ENCODE data around the gene NRP1.

NRP1 gene

GRCh38 chr10:33186150-33186549, 148.3 kb downstream of the NRP1 start:
- DNase-seq (ENCODE audit: low read depth in 2 of 2): no peak

DNA sequence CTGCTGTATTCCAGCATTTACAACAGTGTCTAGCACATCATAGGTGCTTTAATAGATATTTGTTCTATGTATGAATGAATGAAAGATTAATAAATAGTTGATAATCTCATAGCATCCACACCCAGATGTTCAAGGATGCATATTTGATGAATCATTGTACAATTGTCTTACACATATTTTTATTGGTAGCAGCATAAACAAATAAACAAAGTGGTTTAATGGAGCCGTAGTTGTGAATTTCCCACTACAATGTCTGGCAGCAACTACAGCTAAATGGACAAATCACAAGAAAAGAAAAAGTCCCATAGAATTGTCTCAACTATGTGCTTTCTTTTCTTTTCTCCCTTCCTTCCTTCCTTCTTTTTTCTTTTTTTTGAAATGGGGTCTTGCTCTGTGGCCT, 150.8 kb downstream of the NRP1 start:
- no peak for DNase-seq (ENCODE audit: low read depth in 2 of 2)

- DNase-seq (ENCODE audit: low read depth in 2 of 2): no peak
Observed at GRCh38 chr10:33180921-33181320, 153.5 kb downstream of the NRP1 start.

DNA sequence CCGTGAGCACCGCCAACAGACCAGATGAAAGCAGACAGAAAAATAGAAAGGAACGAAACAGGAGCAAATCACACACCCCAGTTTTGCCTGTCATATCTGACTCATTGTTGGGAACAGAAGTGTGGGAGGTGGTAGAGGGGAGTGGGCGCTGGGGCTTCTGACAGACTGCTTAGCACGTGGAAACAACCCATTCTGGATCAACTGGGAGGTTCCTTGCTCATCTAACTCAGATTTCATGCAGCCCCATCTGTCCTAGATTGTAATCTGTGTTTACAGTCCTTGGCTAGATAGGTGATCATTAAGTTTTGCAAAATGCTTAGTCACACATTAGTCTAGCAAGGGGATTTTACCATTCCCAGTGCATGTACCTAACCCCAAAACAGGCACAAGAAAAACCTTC, 154.1 kb downstream of the NRP1 start:
- DNase-seq (ENCODE audit: low read depth in 2 of 2): peak in 1 of 2 donors; percentile 6

DNA sequence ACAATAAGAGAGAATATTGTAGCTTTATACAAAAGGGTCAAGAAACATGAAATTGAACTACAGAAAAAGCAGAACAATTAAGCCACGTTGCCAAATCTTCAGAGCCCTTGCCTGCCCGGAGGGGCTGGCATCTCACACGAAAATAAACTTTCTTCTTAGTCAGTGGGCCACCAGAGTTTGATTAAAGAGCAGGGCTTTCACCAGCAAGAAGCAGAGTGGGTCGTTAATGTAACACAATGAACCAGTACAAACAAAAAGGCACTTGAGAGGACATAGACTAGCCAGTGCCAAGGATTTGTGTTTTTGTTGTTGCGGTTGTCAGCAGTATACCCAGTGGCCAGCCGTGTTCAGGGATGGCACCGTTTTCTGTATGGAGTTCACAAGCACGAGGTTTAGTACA, 155.4 kb downstream of the NRP1 start:
- no peak for DNase-seq (ENCODE audit: low read depth in 2 of 2)

DNA sequence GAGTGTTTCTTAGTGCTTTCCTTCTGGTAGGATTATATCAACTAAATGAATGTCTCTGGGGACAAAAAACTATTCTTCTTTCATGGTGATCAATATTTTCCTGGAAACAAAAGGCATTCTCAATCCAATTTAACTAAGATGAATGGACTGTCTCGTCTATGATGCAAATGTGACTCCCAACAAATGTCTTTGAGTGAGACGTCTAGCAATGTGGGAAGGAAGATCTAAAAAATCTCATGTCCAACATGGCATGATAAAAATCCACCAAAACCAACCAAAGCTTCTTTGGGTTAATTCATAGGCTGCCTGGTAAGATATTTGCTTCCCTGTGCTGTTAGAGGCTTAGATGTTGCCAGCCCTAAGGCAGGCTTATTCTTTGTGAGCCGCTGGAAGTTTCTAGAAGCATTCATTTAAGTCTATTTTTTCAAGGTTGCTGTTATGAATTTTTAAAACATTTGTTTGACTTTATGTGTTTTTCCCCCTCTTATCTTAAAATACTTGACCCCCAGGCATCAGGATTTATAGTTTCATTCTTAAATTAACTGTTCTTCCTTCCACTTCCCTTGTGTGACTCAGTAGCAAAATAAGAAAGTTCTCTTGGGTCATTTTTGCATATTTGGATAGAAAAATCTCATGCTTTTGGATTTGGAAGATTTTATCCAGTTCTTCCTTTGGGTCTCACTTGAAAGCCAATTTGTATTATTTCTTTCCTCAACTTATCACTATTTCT, 156.3 kb downstream of the NRP1 start:
- no peak for DNase-seq (ENCODE audit: low read depth in 2 of 2)

- no peak for DNase-seq (ENCODE audit: low read depth in 2 of 2)
Observed at GRCh38 chr10:33176688-33177087, 157.8 kb downstream of the NRP1 start.

- no peak for DNase-seq (ENCODE audit: low read depth in 2 of 2)
Observed at GRCh38 chr10:33174674-33175434, 159.6 kb downstream of the NRP1 start.

DNA sequence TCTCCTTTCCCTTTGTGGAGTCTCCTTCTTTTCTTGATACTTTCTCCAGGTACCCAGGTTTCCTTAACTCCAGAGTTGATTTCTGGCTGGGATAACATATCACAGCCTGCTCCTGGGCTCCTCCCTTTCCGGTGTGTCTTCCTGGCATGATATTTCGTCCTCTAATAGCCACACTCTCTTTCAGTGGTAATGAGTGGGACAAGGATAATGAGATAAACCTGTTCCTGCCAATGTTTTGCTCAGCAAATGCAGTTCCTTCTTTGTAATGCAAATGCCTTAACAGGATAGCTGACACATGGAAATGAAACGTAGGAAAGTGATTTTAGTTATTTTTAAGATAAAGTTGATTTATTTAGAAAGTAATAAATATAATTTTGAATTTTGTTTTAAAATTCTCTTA, 168.6 kb downstream of the NRP1 start:
- no peak for DNase-seq (ENCODE audit: low read depth in 2 of 2)

DNA sequence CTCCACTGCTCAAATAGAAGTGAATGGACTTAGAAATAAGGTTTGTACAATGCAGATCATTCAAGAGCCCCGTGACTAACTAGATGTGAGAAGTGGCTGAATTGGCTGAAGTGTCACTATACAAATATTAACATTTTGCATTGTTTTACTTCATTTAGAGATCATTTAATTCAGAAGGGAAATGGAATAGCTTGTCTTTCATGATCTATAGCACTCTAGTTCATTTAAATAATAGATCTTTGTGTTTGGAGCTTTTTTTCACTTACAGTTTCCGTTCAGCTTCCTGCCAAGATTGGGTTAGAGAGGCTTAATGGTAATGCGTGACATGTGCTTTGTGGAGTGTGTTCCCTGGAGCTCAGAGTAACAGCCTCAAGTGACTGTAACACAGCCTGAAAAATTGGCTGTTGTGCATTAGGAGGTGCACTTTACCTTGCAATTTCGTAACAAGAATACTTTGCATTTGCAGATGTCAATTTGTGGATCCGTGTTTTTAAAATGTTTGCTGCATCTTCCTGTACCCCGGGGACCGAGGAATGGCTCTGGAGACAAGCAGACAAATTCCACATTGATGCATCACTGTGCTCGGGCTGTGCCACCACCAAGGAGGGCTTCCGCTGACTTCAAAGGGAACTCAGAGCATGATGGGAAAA, 170.3 kb downstream of the NRP1 start:
- no peak for DNase-seq (ENCODE audit: low read depth in 2 of 2)

- DNase-seq (ENCODE audit: low read depth in 2 of 2): no peak
Observed at GRCh38 chr10:33162248-33162575, 172.3 kb downstream of the NRP1 start.

DNA sequence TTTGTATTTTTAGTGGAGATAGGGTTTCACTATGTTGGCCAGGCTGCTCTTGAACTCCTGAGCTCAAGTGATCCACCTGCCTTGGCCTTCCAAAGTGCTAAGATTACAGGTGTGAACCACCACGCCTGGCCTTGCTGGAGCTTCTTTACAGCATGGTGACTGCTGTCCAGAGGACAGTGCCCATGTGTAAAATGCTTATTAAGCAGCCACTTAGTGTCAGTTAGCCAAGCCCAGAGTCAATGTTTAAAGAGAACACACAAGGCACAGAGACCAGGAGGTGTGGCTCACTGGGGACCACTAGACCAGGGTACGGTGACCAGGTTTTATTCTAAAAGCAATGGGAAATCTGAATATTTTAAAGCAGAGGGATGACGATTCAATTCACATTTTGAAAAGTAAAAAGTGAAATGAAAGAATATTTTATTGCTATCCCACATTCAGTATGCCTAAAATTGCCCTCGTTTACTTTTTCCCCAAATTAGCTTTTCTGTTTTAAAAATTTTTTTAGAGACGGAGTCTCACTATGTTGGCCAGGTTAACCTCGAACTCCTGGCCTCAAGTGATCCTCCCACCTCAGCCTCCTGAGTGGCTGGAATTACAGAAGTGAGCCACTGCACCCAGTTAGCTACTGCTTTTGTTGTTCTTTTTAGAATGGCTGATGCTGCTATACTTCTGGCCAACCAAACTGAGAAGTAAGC, 172.8 kb downstream of the NRP1 start:
- no peak for DNase-seq (ENCODE audit: low read depth in 2 of 2)

DNA sequence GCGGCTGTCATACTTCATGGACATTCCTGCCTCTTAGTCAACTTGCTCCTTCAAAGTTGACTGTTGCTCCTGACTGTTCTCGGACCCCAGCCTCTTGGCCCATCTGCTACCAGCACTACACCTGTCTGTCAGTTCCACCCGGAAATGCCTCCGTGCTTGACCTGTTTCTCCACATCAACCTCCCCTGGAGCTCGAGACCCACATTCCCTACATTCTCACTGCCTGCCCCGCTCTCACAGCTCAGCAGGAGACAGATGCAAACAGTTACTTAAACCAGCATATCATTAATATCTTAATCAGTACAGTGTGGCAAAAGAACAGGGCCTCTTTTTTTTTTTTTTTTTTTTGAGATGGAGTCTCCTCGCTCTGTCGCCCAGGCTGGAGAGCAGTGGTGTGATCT, 174.3 kb downstream of the NRP1 start:
- no peak for DNase-seq (ENCODE audit: low read depth in 2 of 2)

DNA sequence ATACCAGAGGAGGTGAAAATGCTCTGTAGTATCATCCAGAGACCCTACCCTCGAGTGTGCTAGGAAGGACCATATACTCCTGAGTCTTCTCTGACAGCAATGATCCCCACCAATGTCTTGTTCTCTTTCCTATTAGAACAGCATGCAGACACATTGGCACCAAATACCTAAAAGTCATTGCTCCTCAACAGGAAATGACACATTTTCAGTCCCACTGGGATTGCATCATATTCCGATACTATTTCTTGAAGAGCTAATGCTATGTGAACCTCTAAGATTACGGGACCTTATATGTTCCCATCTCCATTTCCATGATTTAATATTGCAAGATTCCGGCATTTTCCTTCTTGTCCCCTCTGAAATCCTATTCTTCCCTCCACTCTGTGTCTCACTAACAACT, 177.4 kb downstream of the NRP1 start:
- no peak for DNase-seq (ENCODE audit: low read depth in 2 of 2)

- no peak for DNase-seq (ENCODE audit: low read depth in 2 of 2)
Observed at GRCh38 chr10:33155720-33156638, 178.5 kb downstream of the NRP1 start.

DNA sequence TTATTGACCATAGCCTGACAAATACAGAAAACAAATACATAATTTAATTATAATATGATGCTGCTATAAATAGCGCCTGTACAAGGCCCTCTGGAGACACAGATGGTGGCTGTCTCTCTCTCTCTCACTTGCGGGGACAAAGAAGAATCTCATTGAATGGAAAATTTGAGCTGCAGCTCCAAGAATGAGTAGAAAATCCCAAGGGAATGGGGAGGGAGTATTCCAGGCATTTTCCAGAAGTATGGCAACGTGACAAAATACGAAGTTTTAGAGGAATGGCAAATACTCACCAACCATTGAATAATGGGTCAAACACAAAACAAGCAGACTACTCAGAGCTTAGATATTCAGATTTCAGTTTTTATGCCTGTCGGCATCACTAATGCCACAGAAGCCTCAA, 179.9 kb downstream of the NRP1 start:
- DNase-seq (ENCODE audit: low read depth in 2 of 2): no peak

- no peak for DNase-seq (ENCODE audit: low read depth in 2 of 2)
Observed at GRCh38 chr10:33153968-33154327, 180.5 kb downstream of the NRP1 start.

DNA sequence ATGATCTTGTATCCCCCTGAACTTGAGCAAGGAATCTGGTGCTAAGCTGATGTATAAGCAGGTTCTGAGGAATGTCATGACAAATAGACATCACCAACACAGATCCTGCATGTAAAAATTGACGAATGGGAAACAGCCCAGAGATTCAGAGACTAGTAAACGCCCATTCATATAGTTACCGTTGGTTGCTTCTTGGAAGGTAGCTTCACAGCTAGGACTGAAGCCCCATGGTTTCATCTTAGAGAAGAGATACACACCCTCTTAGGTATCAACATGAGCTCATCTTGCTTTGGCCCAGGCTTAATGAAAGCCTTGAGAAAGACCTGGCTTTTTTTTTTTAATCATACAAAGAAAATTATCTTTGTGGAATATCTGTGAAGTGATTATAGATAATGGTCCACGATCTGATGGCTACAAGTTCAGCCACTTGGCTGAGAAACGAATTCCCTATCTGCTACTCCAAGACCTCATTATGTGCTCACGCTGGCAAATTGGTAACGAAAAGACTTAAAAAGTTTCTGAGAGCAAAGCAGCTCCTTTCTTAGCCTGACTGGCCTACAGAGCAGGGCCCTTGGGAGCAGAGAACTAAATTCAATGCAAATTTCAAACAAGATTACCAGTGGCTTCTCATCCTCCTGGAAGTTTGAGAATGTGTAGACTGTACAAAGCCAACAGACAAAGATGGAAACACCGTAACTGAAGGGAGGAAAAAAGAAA, 181.1 kb downstream of the NRP1 start:
- DNase-seq (ENCODE audit: low read depth in 2 of 2): no peak

GRCh38 chr10:33152750-33153149, 181.7 kb downstream of the NRP1 start:
- DNase-seq (ENCODE audit: low read depth in 2 of 2): no peak

GRCh38 chr10:33152146-33152545, 182.3 kb downstream of the NRP1 start:
- DNase-seq (ENCODE audit: low read depth in 2 of 2): no peak

DNA sequence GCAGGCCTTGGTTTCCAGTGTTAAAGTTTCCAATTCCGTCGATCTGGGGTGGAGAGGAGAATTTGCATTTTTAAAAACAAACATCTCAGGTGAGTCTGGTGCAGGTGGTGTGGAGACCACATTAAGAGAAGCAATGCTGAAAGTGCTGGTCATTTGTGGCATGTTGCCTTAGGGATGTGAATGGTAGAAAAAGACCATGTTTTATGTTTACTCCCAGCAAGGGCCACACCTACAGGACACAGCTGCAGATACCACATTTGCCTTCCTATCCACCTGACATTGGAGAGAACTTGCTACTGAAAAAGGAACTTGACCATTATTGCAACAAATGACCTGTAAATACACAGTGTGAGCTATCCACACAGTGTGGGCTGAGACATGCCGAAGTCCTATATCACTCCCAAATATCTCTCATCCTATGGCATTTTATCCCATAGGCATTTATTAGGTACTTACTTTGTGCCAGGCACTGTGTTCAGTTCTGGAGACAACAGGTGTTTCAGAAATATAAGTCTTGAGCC, 183.1 kb downstream of the NRP1 start:
- no peak for DNase-seq (ENCODE audit: low read depth in 2 of 2)
